Measurements from ENCODE around the gene APOL4. TPM values are rescaled to one million over a fixed set of nuclear protein-coding genes. Genes with fewer than 3 reads are reported as not detected.
"Not testable (repeated sequence)": the region's sequence is repeated elsewhere in the genome, so short reads cannot be mapped to it uniquely, and the experiment has no call there.

The APOL4 gene
- total RNA-seq, 2 experiments from 2014 or later: 7.5 to 7.6 TPM

- POLR2A ChIA-PET: interaction anchor here (1.3 kb wide), 1 partner anchor 11 kb away, joined by 3 read pairs; the partner anchor contains the start of gene APOL3
- CTCF ChIA-PET: interaction anchor here (0.8 to 2.3 kb wide), 3 partner anchors 10 to 862 kb away, joined by 3 to 5 read pairs (median 3); no protein-coding TSS in a partner anchor
- Mint-ChIP-seq H3K27me3 (peaks cover 4% of the 10 kb centered on the region), H3K4me1 (peaks cover 6% of the 10 kb centered on the region), H3K27ac (no peak overlapping the region), H3K9me3 (peaks cover 11% of the 10 kb centered on the region), H3K36me3 (ENCODE audit: low read depth) (peaks cover 14% of the 10 kb centered on the region), H3K4me3 (no peak overlapping the region)
- no peak for DNase-seq
These were observed 29.7 kb downstream of the APOL4 start for GRCh38 chr22:36171941-36172340.

GRCh38 chr22:36166518-36167220, 34.9 kb downstream of the APOL4 start:
- Mint-ChIP-seq H3K36me3 (ENCODE audit: low read depth) (peaks cover 11% of the 10 kb centered on the region), H3K4me1 (peaks cover 52% of the 10 kb centered on the region), H3K4me3 (no peak overlapping the region), H3K27ac (no peak overlapping the region), H3K27me3 (peaks cover 2% of the 10 kb centered on the region), H3K9me3 (peaks cover 7% of the 10 kb centered on the region)
- no peak for DNase-seq
- POLR2A ChIA-PET: interaction anchor here (1.3 kb wide), 1 partner anchor 335 kb away, joined by 3 read pairs; no protein-coding TSS in a partner anchor
- CTCF ChIA-PET: no interaction called here

GRCh38 chr22:36166086-36166485, 35.5 kb downstream of the APOL4 start:
- H3K9me3 Mint-ChIP-seq: peaks cover 7% of the 10 kb centered on the region
- no peak overlapping the region for H3K4me3 Mint-ChIP-seq
- ChIA-PET CTCF (no interaction called here), POLR2A (interaction anchor here (0.9 to 1.3 kb wide), 2 partner anchors 11 to 335 kb away, joined by 3 read pairs; no protein-coding TSS in a partner anchor)
- no peak overlapping the region for H3K27ac Mint-ChIP-seq
- H3K36me3 Mint-ChIP-seq (ENCODE audit: low read depth): peaks cover 11% of the 10 kb centered on the region
- no peak for DNase-seq
- H3K27me3 Mint-ChIP-seq: peaks cover 2% of the 10 kb centered on the region
- peaks cover 58% of the 10 kb centered on the region for H3K4me1 Mint-ChIP-seq

GRCh38 chr22:36165141-36165540, 36.5 kb downstream of the APOL4 start:
- H3K27me3 Mint-ChIP-seq: peaks cover 2% of the 10 kb centered on the region
- no peak overlapping the region for H3K4me3 Mint-ChIP-seq
- H3K27ac Mint-ChIP-seq: no peak overlapping the region
- no peak for DNase-seq
- peaks cover 13% of the 10 kb centered on the region for H3K36me3 Mint-ChIP-seq (ENCODE audit: low read depth)
- H3K9me3 Mint-ChIP-seq: peaks cover 7% of the 10 kb centered on the region
- CTCF ChIA-PET: interaction anchor here (0.7 kb wide), 1 partner anchor 20 kb away, joined by 3 read pairs; no protein-coding TSS in a partner anchor
- H3K4me1 Mint-ChIP-seq: peaks cover 66% of the 10 kb centered on the region
- POLR2A ChIA-PET: interaction anchor here (0.9 to 1.6 kb wide), 2 partner anchors 9 to 10 kb away, joined by 3 to 4 read pairs; no protein-coding TSS in a partner anchor

- no peak for DNase-seq
- Mint-ChIP-seq H3K27ac (no peak overlapping the region), H3K36me3 (ENCODE audit: low read depth) (peaks cover 19% of the 10 kb centered on the region), H3K4me3 (no peak overlapping the region), H3K27me3 (no peaks in the 10 kb centered on the region), H3K9me3 (peaks cover 7% of the 10 kb centered on the region), H3K4me1 (peaks cover 69% of the 10 kb centered on the region)
- CTCF ChIA-PET: no interaction called here
- POLR2A ChIA-PET: interaction anchor here (1.6 kb wide), 1 partner anchor 10 kb away, joined by 4 read pairs; no protein-coding TSS in a partner anchor
These were observed 37.0 kb downstream of the APOL4 start for GRCh38 chr22:36164621-36165020.

GRCh38 chr22:36163497-36163896, 38.1 kb downstream of the APOL4 start:
- no peak overlapping the region for H3K27ac Mint-ChIP-seq
- H3K27me3 Mint-ChIP-seq: no peaks in the 10 kb centered on the region
- no peak overlapping the region for H3K4me3 Mint-ChIP-seq
- H3K36me3 Mint-ChIP-seq (ENCODE audit: low read depth): peaks cover 23% of the 10 kb centered on the region
- peaks cover 3% of the 10 kb centered on the region for H3K9me3 Mint-ChIP-seq
- POLR2A ChIA-PET: interaction anchor here (1.2 to 3.6 kb wide), 3 partner anchors 11 to 76 kb away, joined by 3 to 12 read pairs (median 5); no protein-coding TSS in a partner anchor
- H3K4me1 Mint-ChIP-seq: peaks cover 80% of the 10 kb centered on the region
- CTCF ChIA-PET: interaction anchor here (0.8 to 2.0 kb wide), 3 partner anchors 14 to 97 kb away, joined by 3 to 7 read pairs (median 7); no protein-coding TSS in a partner anchor
- no peak for DNase-seq

GRCh38 chr22:36162127-36163034, 39.2 kb downstream of the APOL4 start:
- peaks cover 87% of the 10 kb centered on the region for H3K4me1 Mint-ChIP-seq
- ChIA-PET CTCF (interaction anchor here (0.6 to 2.0 kb wide), 6 partner anchors 10 to 96 kb away, joined by 3 to 7 read pairs (median 4); partner anchors contain the start of gene APOL2), POLR2A (interaction anchor here (1.5 to 3.6 kb wide), 7 partner anchors 10 to 514 kb away, joined by 3 to 19 read pairs (median 7); partner anchors contain the start of genes APOL1 and APOL6)
- peak; percentile 40 for DNase-seq
- H3K27ac Mint-ChIP-seq: peak overlapping the region; percentile 95
- H3K36me3 Mint-ChIP-seq (ENCODE audit: low read depth): peaks cover 25% of the 10 kb centered on the region
- H3K27me3 Mint-ChIP-seq: no peaks in the 10 kb centered on the region
- no peaks in the 10 kb centered on the region for H3K9me3 Mint-ChIP-seq
- H3K4me3 Mint-ChIP-seq: no peak overlapping the region

- peak overlapping the region; percentile 1 for H3K4me3 Mint-ChIP-seq
- H3K36me3 Mint-ChIP-seq (ENCODE audit: low read depth): peaks cover 31% of the 10 kb centered on the region
- not testable (repeated sequence) for H3K9me3 Mint-ChIP-seq, H3K27me3 Mint-ChIP-seq
- ChIA-PET CTCF (interaction anchor here (0.6 to 1.2 kb wide), 3 partner anchors 10 to 78 kb away, joined by 3 to 5 read pairs (median 3); partner anchors contain the start of gene APOL2), POLR2A (interaction anchor here (1.5 to 3.6 kb wide), 7 partner anchors 9 to 513 kb away, joined by 3 to 19 read pairs (median 7); partner anchors contain the start of genes APOL1 and APOL6)
- H3K27ac Mint-ChIP-seq: peak overlapping the region; percentile 95
- DNase-seq: peak; percentile 54
- H3K4me1 Mint-ChIP-seq: peaks cover 87% of the 10 kb centered on the region
These were observed 39.8 kb downstream of the APOL4 start for GRCh38 chr22:36161793-36162126.

GRCh38 chr22:36160499-36160942, 41.1 kb downstream of the APOL4 start, which contains the start of gene APOL3:
Gene APOL3, minus strand, starts transcription at chr22:36160755. Its CDS starts 11,700 bp downstream, at chr22:36149055.
- DNase-seq: peak; percentile 57
- Mint-ChIP-seq H3K27me3 (no peaks in the 10 kb centered on the region), H3K4me3 (peak within 1 kb of the TSS; percentile 95), H3K4me1 (peaks cover 89% of the 10 kb centered on the region), H3K9me3 (no peaks in the 10 kb centered on the region), H3K27ac (peak within 1 kb of the TSS; percentile 95), H3K36me3 (ENCODE audit: low read depth) (peaks cover 43% of the 10 kb centered on the region)
- POLR2A ChIA-PET: interaction anchor here (0.7 to 3.6 kb wide), 12 partner anchors 8 to 760 kb away, joined by 3 to 19 read pairs (median 3); partner anchors contain the start of genes APOL1, APOL2 and APOL6
- CTCF ChIA-PET: interaction anchor here (0.8 to 2.7 kb wide), 9 partner anchors 8 to 326 kb away, joined by 3 to 15 read pairs (median 5); partner anchors contain the start of gene APOL2

- H3K4me3 Mint-ChIP-seq: peak overlapping the region; percentile 95
- no peaks in the 10 kb centered on the region for H3K9me3 Mint-ChIP-seq
- H3K36me3 Mint-ChIP-seq (ENCODE audit: low read depth): peaks cover 80% of the 10 kb centered on the region
- peak; percentile 70 for DNase-seq
- ChIA-PET POLR2A (interaction anchor here (1.1 kb wide), 1 partner anchor 15 kb away, joined by 4 read pairs; no protein-coding TSS in a partner anchor), CTCF (interaction anchor here (0.7 to 2.9 kb wide), 7 partner anchors 12 to 91 kb away, joined by 3 to 12 read pairs (median 8); partner anchors contain the start of gene APOL2)
- H3K27me3 Mint-ChIP-seq: no peaks in the 10 kb centered on the region
- peak overlapping the region; percentile 91 for H3K27ac Mint-ChIP-seq
- peaks cover 87% of the 10 kb centered on the region for H3K4me1 Mint-ChIP-seq
These were observed 44.8 kb downstream of the APOL4 start for GRCh38 chr22:36156515-36157419.

- Mint-ChIP-seq H3K4me1 (peaks cover 85% of the 10 kb centered on the region), H3K36me3 (ENCODE audit: low read depth) (peaks cover 87% of the 10 kb centered on the region), H3K27me3 (no peaks in the 10 kb centered on the region), H3K4me3 (peak overlapping the region; percentile 95), H3K27ac (peak overlapping the region; percentile 91), H3K9me3 (no peaks in the 10 kb centered on the region)
- POLR2A ChIA-PET: interaction anchor here (1.0 kb wide), 1 partner anchor 12 kb away, joined by 3 read pairs; no protein-coding TSS in a partner anchor
- CTCF ChIA-PET: interaction anchor here (1.1 to 2.9 kb wide), 6 partner anchors 11 to 91 kb away, joined by 3 to 12 read pairs (median 8); partner anchors contain the start of gene APOL2
- DNase-seq: no peak
These were observed 45.5 kb downstream of the APOL4 start for GRCh38 chr22:36156119-36156514.

Data from activated CD4-positive, alpha-beta memory T cell treated with anti-CD3 and anti-CD28 coated beads, Interleukin-2, amount 10 ng/mL, durations not matched to agents 7 days and 5 days (primary cell).